GM18511 (cell line): ENCODE data around the gene SPON2.

ENCODE experiments used
- ATAC-seq: cut with Tn5 transposase; IDR thresholded peaks from one replicate; pipeline ENCODE4 v1.9.1; 2021; ENCODE audit warnings: mild to moderate bottlenecking, moderate library complexity; ENCODE audit not compliant: unreplicated experiment

SPON2 gene

GRCh38 chr4:1172228-1172851 lies at the start of gene SPON2:
TSS of gene SPON2 (minus strand) at chr4:1172583.
- ATAC-seq: no peak

- ATAC-seq: no peak
Measured at GRCh38 chr4:1221155-1221870, 48.9 kb upstream of the SPON2 start.

- no peak for ATAC-seq
Measured at GRCh38 chr4:1220566-1220965, 48.2 kb upstream of the SPON2 start.

GRCh38 chr4:1219566-1219950 lies 47.2 kb upstream of the SPON2 start:
- no peak for ATAC-seq

DNA sequence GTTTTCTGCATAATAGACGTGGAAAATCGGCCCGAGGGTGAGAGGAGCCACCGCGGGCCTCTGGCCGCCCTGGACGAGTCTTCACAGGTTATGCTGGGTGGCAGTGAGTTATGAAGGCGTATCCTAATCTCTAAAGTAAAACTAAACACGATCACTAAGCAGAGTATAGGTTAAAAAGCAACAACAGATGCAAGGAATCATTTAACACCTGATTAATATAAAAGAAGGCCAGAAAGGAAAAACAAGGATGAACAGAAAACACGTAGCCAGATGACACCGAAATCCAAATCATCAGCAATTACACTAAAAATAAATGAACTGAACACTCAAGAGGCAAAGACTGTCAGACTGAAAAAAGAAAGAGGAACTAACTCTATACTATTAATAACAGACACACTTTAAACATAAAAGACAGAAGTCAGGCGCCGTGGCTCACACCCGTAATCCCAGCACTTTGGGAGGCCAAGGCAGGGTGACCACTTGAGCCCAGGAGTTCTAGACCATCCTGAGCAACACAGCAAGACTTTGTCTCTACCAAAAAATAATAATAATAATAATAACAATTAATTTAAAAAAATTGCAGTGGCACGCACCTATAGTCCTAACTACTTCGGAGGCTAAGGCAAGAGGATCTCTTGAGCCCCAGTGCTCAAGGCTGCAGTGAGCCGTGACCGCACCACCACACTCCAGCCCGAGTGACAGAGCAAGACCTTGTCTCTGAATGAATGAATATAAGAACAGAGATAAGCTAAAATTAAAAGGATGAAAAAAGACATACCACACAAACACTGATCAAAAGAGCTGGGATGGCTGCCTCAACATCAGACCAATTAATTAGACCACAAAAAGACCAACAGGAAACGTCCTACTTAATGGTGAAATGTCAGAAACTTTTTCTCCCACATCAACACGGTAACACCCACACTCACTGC lies 46.5 kb upstream of the SPON2 start:
- ATAC-seq: peak; percentile 81

DNA sequence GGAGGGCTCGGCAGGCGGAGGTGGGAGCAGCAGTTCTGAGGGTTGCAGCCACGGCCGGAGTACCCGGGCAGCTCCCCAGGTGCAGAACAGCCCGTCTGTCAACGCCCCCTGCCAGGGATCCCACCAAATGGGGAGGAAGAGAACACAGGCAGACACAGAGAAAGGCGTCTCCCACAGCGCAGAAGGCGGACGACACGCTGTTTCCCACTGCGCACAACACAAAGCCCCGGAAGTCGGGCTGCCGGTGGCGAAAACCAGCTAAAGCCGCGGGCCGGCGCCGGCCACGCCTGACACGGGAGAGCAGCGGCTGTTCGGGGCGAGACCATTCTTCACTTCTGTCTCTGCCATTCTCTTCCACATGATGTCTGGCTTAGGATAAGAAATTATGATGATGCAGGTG lies 45.0 kb upstream of the SPON2 start:
- ATAC-seq: no peak

- ATAC-seq: no peak
Measured at GRCh38 chr4:1216869-1217294, 44.5 kb upstream of the SPON2 start.

GRCh38 chr4:1216076-1216614 lies 43.8 kb upstream of the SPON2 start:
- ATAC-seq: no peak

DNA sequence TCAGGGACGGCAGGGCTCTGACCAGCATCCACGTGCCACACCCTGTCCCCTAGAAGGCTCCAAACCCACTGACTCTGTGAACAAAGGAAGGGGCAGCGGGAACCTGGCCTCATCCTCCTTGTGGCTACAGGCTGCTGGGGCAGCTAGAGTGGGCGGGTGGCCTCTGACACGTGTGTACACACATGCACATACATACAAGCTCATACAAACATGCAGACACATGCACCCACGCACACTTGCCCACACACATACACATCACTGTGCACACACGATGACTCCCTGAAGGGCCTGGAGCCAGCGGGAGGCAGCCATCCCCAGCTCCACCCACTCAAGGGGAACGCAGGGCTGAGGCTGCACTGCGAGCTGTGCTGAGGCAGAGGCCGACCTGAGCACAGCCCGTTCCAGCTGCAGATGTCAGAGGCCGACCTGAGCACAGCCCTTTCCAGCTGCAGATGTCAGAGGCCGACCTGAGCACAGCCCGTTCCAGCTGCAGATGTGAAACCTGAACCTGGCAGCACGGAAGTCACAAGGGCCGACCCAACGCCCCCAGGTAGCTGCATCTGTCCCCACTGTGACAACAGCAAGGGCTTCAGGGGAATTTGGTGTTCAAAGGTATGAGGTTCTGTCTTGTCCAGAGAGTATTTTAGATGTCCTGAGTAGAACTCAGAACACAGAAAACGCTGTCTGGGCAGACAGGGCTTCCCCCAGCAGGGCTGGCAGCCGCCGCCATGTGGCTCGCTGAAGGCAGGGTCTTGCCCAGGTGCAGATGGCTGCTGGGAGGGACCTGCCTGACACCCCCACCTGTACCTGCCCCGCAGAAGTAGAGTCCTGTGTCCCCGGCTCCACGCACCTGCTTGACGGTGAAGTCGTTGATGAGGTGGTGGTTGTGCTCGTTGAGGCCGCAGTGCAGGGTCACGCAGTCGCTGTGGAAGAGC lies 43.0 kb upstream of the SPON2 start:
- no peak for ATAC-seq

DNA sequence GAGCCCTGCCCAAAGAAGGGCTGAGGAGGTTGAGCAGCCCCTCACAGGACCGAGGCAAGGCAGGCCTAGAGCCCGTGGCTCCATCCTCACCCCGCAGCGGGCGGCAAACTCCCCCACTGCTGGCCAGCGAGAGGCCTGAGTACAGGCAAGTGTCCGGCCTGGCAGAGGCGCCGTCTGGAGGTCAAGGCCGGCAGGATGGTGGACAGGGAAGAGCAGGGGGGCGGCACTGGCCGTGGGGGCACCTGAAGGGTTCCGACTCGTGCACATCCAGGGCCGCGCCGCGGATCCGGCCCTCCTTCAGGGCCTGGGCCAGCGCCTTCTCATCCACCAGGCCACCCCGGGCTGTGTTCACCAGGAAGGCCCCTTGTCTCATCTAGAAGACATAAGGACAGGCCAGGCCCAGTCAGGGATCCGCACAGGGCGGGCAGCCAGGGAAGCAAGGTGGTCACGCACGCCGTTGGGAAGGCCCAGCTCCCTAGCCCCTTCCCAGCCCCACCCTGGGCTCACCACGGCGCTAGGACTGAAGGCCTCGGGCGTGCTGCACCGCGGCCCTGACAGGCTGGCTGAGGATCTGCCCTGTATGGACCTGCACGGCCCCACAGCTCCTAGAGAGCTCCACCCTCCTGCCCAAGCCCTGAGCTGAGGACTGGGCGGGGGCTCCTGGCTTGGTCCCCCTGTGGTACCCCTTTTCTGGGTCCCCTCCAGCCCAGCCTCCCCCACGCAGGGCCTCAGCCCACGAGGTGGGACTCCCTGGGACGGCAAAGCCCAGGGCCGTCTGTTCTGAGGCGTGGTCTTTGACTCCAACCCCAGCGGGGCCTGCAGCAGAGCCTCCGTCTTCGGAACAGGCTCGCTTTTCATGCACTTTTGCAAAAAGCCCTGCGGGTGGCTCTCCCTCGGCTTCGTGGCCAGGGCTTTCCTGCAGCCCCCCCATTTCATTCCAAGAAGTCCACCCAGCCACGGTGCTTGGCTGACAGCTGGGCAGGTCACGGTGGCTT lies 42.0 kb upstream of the SPON2 start:
- ATAC-seq: no peak

DNA sequence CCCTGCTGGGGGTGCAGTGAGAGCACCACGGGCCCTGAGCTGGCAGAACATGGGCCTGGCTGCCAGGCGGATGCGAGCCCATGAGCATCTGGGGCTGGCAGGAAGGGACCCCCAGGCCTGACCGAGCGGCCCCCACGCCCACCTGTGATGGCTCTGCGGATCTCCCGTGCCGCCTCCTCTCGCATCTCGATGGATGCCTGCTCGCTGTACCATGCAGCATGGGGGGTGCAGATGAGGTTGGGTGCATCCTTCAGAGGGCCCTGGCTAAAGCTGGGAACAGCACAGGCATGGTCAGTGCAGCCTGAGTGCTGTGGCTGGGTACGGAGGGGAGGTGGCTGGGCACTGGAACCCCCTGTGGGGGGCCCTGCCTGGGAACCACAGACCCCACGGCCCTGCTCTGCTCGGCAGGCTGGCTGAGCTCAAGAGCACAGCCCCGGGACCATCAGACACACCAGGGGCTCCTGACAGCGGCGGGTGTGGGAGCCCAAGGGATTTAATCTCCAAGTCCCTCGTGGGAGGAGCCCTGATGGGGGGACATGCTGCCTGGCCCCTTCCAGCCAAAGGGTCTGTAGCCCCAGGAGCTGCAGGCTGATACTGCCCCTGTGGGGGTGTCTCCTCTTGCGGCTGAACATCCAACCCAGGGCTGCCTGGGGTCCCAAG lies 41.1 kb upstream of the SPON2 start:
- no peak for ATAC-seq

- ATAC-seq: no peak
Measured at GRCh38 chr4:1212546-1213335, 40.4 kb upstream of the SPON2 start.

GRCh38 chr4:1211891-1212545 lies 39.6 kb upstream of the SPON2 start:
- no peak for ATAC-seq

- ATAC-seq: no peak
Measured at GRCh38 chr4:1211371-1211770, 39.0 kb upstream of the SPON2 start.

GRCh38 chr4:1210971-1211370 lies 38.6 kb upstream of the SPON2 start:
- no peak for ATAC-seq

DNA sequence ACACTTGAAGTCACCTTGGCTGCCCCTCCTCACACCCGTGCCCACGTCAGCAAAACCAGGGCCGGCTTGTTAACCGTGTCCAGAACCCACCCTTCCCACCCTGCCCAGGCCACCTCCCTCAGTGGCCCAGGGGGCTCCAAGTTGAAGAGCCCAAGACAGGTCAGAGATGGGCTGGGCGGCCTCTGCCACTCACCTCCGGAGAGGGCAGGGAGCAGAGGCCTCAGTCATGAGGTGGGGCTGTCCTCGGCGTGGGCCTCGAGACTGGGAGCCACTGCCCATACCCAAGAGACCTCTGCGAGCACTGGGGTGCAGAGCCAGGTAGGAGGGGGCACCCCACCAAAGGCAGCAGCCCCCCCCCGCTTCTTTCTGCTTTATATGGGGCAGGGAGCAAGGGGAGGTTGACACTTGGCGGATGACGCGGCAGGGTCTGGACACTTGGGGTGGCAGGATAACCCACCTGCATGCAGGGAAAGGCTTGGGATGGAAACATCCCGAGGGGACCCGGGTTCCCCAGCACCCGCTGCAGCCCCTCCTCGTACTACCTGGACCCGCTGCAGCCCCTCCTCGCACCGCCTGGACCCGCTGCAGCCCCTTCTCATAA lies 38.0 kb upstream of the SPON2 start:
- no peak for ATAC-seq

- no peak for ATAC-seq
Measured at GRCh38 chr4:1209821-1210220, 37.4 kb upstream of the SPON2 start.
